Gastrocnemius medialis (tissue), 4 donors: ENCODE measurements around the gene BOLA3. TPM values are rescaled to one million over a fixed set of nuclear protein-coding genes. Genes with fewer than 3 reads are reported as not detected.
"Not testable (repeated sequence)": the region's sequence is repeated elsewhere in the genome, so short reads cannot be mapped to it uniquely, and the experiment has no call there.

Experiments used
- ATAC-seq, 2 donors: fragments of 150-250 bp; one replicate each; pipeline ENCODE4 v1.9.1; 2016
- DNase-seq, 2 donors: peaks; one replicate each; pipeline ENCODE4 v3.0.0-alpha.2; 2019
- H3K27ac ChIP-seq, 4 donors: fragments of 200-600 bp; sonication (generic); 1 replicate in 1 of 4; 2 replicates in 3 of 4; pipeline ENCODE4 v1.5.1; 2016 to 2018; ENCODE audit warnings: mild to moderate bottlenecking in 2 of 4, moderate library complexity in 1 of 4
- H3K27me3 ChIP-seq, 3 donors: fragments of 200-600 bp; sonication (generic) in 2 of 3; 1 replicate in 1 of 3; 2 replicates in 2 of 3; pipeline versions ENCODE4 v1.5.1 to v1.6.0; 2016 to 2019; ENCODE audit warnings: mild to moderate bottlenecking in 1 of 3, moderate library complexity in 1 of 3
- H3K36me3 ChIP-seq, 2 donors: fragments of 200-600 bp; sonication (generic) in 1 of 2; one replicate each; pipeline ENCODE4 v1.5.1; 2017 to 2018
- H3K4me1 ChIP-seq, 2 donors: fragments of 200-600 bp; sonication (generic) in 1 of 2; one replicate each; pipeline ENCODE4 v1.5.1; 2016 to 2017; ENCODE audit warnings: mild to moderate bottlenecking in 2 of 2
- H3K4me3 ChIP-seq, 4 donors: fragments of 200-600 bp; sonication (generic) in 3 of 4; 1 replicate in 1 of 4; 2 replicates in 3 of 4; pipeline ENCODE4 v1.5.1; 2016 to 2019; ENCODE audit warnings: mild to moderate bottlenecking in 2 of 4
- H3K9me3 ChIP-seq, 3 donors: fragments of 200-600 bp; sonication (generic) in 2 of 3; 1 replicate in 1 of 3; 2 replicates in 2 of 3; pipeline ENCODE4 v1.5.1; 2016 to 2019
- POLR2A ChIP-seq, 2 donors: fragments of 450-650 bp; IDR thresholded peaks; one replicate each; pipeline ENCODE4 v1.6.1; 2017; ENCODE audit warnings: antibody characterized with exemption in 2 of 2, mild to moderate bottlenecking in 2 of 2, moderate library complexity in 2 of 2
- in situ Hi-C, 4 donors: fragments of 200-750 bp; cut with MboI; loops; one replicate each; pipeline versions ENCODE4 v1.15.0 to v1.8.0; 2017; ENCODE audit warnings: low sequenced_read_pairs in 4 of 4
- intact Hi-C: fragments of 100-400 bp; cut with DNase I; formaldehyde crosslinking; loops from one replicate; pipeline ENCODE4 v1.15.1; 2023; ENCODE audit warnings: low total_unique reads
- total RNA-seq, 4 donors: library from RNA; depleted of rRNA; stranded (reverse); fragments of >200 nt; gene quantifications; one replicate each; pipeline versions ENCODE4 v1.1.0 to v1.2.3, GENCODE V29; 2016
- TF ChIP-seq, protein P1 (sequence below), 5 experiments: fragments of 450-650 bp in 3 of 5; fragments of 200-600 bp in 2 of 5; sonication (generic) in 2 of 5; IDR thresholded peaks in 4 of 5; conservative IDR thresholded peaks in 1 of 5; 1 replicate in 4 of 5; 2 replicates in 1 of 5; pipeline ENCODE4 v1.5.1; 2016 to 2019; ENCODE audit warnings: antibody characterized with exemption in 5 of 5, mild to moderate bottlenecking in 3 of 5, moderate library complexity in 3 of 5

BOLA3 gene
- total RNA-seq, 4 donors from 2014 or later: 32.2 to 114 (median 69.5) TPM

DNA sequence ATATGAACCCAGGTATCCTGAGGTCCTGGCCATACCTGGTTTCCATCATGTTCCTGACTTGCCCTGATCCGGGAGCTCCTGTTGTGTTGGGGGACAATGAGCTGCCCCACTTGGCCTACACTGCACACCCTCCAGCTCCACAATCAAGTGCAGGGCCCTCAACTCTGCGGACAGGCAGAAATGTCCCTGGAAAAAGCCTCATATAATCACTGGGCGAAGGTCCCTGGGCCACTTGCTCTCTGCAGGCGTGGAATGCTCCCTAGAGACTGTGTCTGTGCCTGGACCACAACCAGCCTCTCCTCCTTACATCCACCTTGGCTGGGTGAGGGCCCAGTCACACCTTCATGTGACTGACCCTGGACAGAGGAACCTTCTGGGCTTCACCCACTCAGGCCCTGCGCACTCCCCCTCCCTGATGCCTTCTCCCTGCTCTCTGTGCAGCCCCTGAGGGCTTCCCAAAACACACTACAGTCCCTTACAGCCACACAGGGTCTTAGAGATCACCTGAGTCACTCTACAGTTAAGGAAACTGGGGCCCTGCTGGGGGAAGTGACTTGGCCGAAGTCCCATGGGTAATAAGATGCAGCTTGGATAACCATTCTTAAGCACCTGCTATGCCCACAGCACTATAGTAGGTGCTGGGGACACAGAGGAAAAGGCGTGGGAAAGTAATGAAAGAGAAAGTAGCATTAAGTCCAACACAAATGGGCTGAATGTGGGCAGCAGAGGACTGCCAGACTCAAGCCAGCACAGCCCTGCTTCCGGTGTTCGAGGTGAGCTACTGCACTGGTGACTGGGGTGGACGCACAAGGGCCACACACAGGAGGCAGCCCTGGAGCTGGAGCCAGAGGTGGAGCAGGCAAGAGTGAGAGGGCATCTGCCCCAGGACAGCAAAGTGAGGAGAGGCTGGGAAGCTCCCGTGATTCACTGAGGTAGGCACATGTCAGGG lies 9.8 kb downstream of the BOLA3 start:
- Histone ChIP-seq H3K36me3 (peaks cover 0 to 21% of the 10 kb centered on the region in 2 donors), H3K4me3 (no peak overlapping the region)

DNA sequence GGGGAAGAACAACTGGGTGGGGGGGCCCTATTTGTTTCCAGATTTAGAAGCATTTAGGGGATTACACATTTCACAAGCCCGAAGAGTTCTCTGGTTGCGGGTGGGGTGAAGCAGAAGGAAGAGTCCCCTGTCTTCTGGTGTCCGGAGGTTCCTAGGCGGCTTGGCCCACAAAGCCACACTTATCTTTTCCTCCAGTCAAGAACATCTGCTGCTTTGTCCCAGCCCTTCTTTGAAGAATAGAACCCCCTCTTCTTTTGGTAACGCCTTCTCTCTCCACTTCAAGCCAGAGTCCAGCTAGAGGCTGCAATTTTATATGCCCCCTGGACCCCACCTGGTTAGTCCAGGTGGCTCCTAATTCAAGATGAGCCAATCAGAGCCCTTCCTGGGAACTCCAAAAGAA lies 15.8 kb downstream of the BOLA3 start:
- ATAC-seq (no peak), DNase-seq (no peak)
- in situ Hi-C loops: no loop called here
- Histone ChIP-seq H3K4me3 (no peak overlapping the region), H3K27me3 (peaks cover 0 to 17% (median 14%) of the 10 kb centered on the region in 3 donors), H3K4me1 (no peaks in the 10 kb centered on the region), H3K36me3 (peaks cover 0 to 21% of the 10 kb centered on the region in 2 donors), H3K9me3 (no peaks in the 10 kb centered on the region), H3K27ac (no peak overlapping the region)
- intact Hi-C loops: no loop called here
- no peak for TF ChIP-seq POLR2A (IDR thresholded peaks at IDR 0.05)
- TF ChIP-seq, protein P1, sequence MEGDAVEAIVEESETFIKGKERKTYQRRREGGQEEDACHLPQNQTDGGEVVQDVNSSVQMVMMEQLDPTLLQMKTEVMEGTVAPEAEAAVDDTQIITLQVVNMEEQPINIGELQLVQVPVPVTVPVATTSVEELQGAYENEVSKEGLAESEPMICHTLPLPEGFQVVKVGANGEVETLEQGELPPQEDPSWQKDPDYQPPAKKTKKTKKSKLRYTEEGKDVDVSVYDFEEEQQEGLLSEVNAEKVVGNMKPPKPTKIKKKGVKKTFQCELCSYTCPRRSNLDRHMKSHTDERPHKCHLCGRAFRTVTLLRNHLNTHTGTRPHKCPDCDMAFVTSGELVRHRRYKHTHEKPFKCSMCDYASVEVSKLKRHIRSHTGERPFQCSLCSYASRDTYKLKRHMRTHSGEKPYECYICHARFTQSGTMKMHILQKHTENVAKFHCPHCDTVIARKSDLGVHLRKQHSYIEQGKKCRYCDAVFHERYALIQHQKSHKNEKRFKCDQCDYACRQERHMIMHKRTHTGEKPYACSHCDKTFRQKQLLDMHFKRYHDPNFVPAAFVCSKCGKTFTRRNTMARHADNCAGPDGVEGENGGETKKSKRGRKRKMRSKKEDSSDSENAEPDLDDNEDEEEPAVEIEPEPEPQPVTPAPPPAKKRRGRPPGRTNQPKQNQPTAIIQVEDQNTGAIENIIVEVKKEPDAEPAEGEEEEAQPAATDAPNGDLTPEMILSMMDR (IDR thresholded peaks at IDR 0.05 in 4 of 5, conservative IDR thresholded peaks at IDR 0.05 in 1 of 5): no peak

More for the DNA sequence above, 9.8 kb downstream of the BOLA3 start:
- TF ChIP-seq, protein P1 (IDR thresholded peaks at IDR 0.05 in 4 of 5, conservative IDR thresholded peaks at IDR 0.05 in 1 of 5): no peak
- TF ChIP-seq POLR2A (IDR thresholded peaks at IDR 0.05): no peak
- intact Hi-C loops: no loop called here
- ATAC-seq: no peak
- Histone ChIP-seq H3K27ac (no peak overlapping the region), H3K4me1 (no peaks in the 10 kb centered on the region), H3K9me3 (no peaks in the 10 kb centered on the region), H3K27me3 (no peaks in the 10 kb centered on the region)
- DNase-seq: no peak
- in situ Hi-C loops: no loop called here

DNA sequence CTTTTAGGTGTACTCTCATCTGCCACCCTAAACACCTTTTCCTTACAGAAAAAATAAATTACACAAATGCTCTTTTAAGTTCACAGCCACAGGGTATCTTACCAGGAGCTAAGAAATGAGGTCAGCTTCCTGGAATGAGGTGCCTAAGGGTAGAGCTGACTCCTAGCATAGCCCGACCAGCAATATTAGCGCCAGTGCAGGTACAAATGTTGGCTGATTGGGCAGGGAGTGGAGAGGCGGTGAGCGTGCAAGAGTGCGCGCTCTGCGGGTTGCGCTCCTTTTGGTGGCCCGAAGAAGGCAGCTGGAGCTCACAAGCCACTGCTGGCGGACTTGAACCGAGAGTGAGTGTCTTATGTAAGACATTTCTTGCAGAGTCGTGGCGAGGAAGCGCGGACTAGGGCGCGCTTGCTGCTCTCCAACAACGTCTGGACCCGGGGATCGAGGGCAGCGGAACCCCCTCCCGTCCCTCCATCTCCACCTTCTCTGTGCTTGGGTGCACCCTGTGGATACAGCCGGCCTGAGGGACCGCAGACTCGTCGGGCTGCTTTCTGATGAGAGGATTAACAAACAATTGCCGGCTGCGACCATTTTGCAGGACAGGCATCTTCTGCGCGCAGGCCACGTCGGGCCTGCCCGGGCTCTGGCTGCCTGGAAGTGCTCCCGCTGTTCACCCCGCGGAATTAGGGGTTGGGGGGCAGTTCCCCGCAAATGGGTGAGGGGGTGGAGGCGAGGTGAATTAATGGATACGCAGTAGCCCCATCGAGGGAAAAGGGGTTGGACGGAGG lies 17.3 kb downstream of the BOLA3 start:
- intact Hi-C loops (no loop called here), in situ Hi-C loops (no loop called here)
- H3K4me1 ChIP-seq: no peaks in the 10 kb centered on the region
- ATAC-seq (no peak), DNase-seq (no peak)
- no peak overlapping the region for H3K27ac ChIP-seq
- no peak for TF ChIP-seq POLR2A (IDR thresholded peaks at IDR 0.05)
- TF ChIP-seq, protein P1 (IDR thresholded peaks at IDR 0.05 in 4 of 5, conservative IDR thresholded peaks at IDR 0.05 in 1 of 5): no peak
- H3K27me3 ChIP-seq: peaks cover 0 to 17% (median 14%) of the 10 kb centered on the region in 3 donors
- H3K36me3 ChIP-seq: peaks cover 0 to 21% of the 10 kb centered on the region in 2 donors
- no peak overlapping the region for H3K4me3 ChIP-seq
- no peaks in the 10 kb centered on the region for H3K9me3 ChIP-seq

DNA sequence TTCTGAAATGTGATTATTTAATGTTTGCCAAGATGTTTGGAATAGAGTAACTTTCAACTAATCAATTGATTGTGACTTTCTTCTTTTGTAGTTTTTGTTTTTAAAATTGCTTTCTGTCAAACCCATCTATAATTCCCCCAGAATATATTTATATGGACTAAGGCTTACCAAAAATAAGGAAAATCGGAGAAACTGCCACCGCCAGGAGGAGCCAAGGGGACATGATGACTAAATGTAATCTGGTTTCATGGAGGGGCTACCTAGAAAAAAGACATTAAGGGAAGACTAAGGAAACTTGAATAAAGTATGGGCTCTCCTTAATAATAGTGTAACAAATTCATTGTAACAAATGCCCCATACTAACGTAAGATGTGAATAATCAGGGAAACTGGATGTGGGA lies 19.5 kb downstream of the BOLA3 start:
- H3K27me3 ChIP-seq: peaks cover 0 to 17% (median 14%) of the 10 kb centered on the region in 3 donors
- H3K4me1 ChIP-seq: no peaks in the 10 kb centered on the region
- ATAC-seq (no peak), DNase-seq (no peak)
- H3K4me3 ChIP-seq: no peak overlapping the region
- intact Hi-C loops: no loop called here
- no peaks in the 10 kb centered on the region for H3K9me3 ChIP-seq
- no peak overlapping the region for H3K27ac ChIP-seq
- TF ChIP-seq POLR2A (IDR thresholded peaks at IDR 0.05): no peak
- TF ChIP-seq, protein P1 (IDR thresholded peaks at IDR 0.05 in 4 of 5, conservative IDR thresholded peaks at IDR 0.05 in 1 of 5): no peak
- H3K36me3 ChIP-seq: peaks cover 0 to 2% of the 10 kb centered on the region in 2 donors
- in situ Hi-C loops: no loop called here

DNA sequence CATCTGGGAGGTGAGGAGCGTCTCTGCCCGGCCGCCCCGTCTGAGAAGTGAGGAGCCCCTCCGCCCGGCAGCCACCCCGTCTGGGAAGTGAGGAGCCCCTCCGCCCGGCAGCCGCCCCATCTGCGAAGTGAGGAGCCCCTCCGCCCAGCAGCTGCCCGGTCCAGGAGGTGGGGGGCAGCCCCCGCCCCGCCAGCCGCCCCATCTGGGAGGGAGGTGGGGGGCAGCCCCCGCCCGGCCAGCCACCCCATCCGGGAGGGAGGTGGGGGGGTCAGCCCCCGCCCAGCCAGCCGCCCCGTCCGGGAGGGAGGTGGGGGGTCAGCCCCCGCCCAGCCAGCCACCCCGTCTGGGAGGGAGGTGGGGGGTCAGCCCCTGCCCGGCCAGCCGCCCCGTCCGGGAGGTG lies 23.8 kb downstream of the BOLA3 start:
- ATAC-seq, H3K9me3 ChIP-seq, DNase-seq, H3K4me3 ChIP-seq, in situ Hi-C loops, H3K27me3 ChIP-seq, H3K36me3 ChIP-seq, H3K27ac ChIP-seq, intact Hi-C loops, H3K4me1 ChIP-seq: not testable (repeated sequence)

DNA sequence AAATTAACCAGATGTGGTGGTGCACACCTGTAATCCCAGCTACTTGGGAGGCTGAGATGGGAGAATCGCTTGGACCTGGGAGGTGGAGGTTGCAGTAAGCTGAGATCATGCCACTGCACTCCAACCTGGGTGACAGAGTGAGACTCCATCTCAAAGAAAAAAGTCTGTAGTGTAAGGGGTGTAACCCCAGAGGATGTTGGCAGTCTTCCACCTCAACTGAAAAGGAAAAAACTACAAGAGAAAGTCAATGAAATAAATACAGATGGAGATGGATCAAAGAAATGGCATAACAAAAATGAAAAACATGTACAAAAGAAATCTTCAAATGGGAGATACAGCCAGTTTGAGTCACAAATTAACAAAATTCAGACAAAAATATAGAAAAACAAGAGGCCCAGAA lies 25.9 kb downstream of the BOLA3 start:
- H3K27ac ChIP-seq, DNase-seq, intact Hi-C loops, H3K36me3 ChIP-seq, H3K27me3 ChIP-seq, in situ Hi-C loops, H3K4me3 ChIP-seq, H3K9me3 ChIP-seq, ATAC-seq, H3K4me1 ChIP-seq: not testable (repeated sequence)
